Measurements from ENCODE around the gene ZNF33B. TPM values are rescaled to one million over a fixed set of nuclear protein-coding genes. Genes with fewer than 3 reads are reported as not detected.

The ZNF33B gene
- total RNA-seq, 1 experiment from 2014 or later: 21.1 TPM

DNA sequence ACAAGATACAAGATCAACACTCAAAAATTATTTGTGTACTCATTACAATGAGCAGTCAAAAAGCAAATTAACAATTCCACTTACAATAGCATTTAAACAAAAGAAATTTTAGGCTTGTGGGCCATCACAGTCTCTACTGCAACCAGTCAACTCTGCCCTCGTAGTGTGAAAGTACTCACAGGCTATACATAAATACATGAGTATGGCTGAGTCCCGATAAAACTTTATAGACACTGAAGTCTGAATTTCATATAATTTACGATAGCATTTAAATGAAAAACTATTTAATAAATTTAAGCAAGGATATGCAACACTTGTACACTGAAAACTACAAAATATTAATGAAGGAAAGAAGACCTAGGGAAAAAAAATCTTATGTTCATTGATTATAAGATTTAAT is 90.1 kb downstream of the ZNF33B start:
- POLR2A ChIA-PET: no interaction called here

GRCh38 chr10:42544945-42545344 is 93.4 kb downstream of the ZNF33B start:
- Histone ChIP-seq H2AFZ (ENCODE audit: low read depth, low read length, poor library complexity, severe bottlenecking) (no peak overlapping the region), H3K27me3 (ENCODE audit: insufficient read depth, low read length) (no peaks in the 10 kb centered on the region), H3K4me1 (ENCODE audit: control insufficient read depth in 1 of 2, insufficient read depth in 2 of 2, low read length in 2 of 2) (no peaks in the 10 kb centered on the region), H3K9me3 (ENCODE audit: control insufficient read depth in 1 of 2, insufficient read depth in 1 of 2, low read depth in 1 of 2, low read length in 2 of 2) (peaks cover 0 to 11% of the 10 kb centered on the region in 2 experiments; a peak in 1 of 4 replicates), H3K4me2 (ENCODE audit: low read length) (no peak overlapping the region), H3K79me2 (ENCODE audit: insufficient read depth, low read length) (peaks cover 6% of the 10 kb centered on the region), H3K27ac (ENCODE audit: low read depth, low read length) (no peak overlapping the region), H4K20me1 (ENCODE audit: insufficient read depth) (no peaks in the 10 kb centered on the region), H3K9me2 (ENCODE audit: insufficient read depth) (no peaks in the 10 kb centered on the region), H3K9ac (ENCODE audit: low read length) (no peak overlapping the region), H3K36me3 (ENCODE audit: control insufficient read depth in 1 of 2, insufficient read depth in 2 of 2, low read length in 2 of 2) (no peaks in the 10 kb centered on the region; a peak in 1 of 4 replicates), H3K4me3 (replicated peaks in 1 of 2; ENCODE audit: low read depth in 1 of 2, low read length in 2 of 2) (no peak overlapping the region)
- RAD21 ChIA-PET (ENCODE audit: low non-redundant PET in 1 of 2, low total read pairs in 2 of 2, uncharacterized antibody in 2 of 2, unreplicated experiment in 2 of 2): no interaction called here
- TF ChIP-seq POLR2AphosphoS5 (IDR thresholded peaks at IDR 0.05; ENCODE audit: low read depth, low read length): no peak
- no peak for TF ChIP-seq YY1 (IDR thresholded peaks at IDR 0.05; ENCODE audit: extremely low read depth, insufficient replicate concordance, low read depth, low read length)
- intact Hi-C loops (cut with micrococcal nuclease): loop anchor here (10.0 kb wide), 1 partner anchor 190 kb away; no protein-coding TSS in a partner anchor
- POLR2A ChIA-PET: no interaction called here
- CTCF ChIA-PET: no interaction called here
- DNase-seq (ENCODE audit: low read depth, low spot score) (no peak), ATAC-seq (no peak)
- no TSS peak for BruUV-seq (replicated peaks)

More for the DNA sequence above, 90.1 kb downstream of the ZNF33B start:
- H2AFZ ChIP-seq (ENCODE audit: low read depth, low read length, poor library complexity, severe bottlenecking): no peak overlapping the region
- no peaks in the 10 kb centered on the region for H4K20me1 ChIP-seq (ENCODE audit: insufficient read depth)
- DNase-seq (ENCODE audit: low read depth, low spot score) (no peak), ATAC-seq (no peak)
- H3K27ac ChIP-seq (ENCODE audit: low read depth, low read length): no peak overlapping the region
- CTCF ChIA-PET: no interaction called here
- no peak overlapping the region for H3K9ac ChIP-seq (ENCODE audit: low read length)
- BruUV-seq (replicated peaks): no TSS peak
- RAD21 ChIA-PET (ENCODE audit: low non-redundant PET in 1 of 2, low total read pairs in 2 of 2, uncharacterized antibody in 2 of 2, unreplicated experiment in 2 of 2): no interaction called here
- H3K9me3 ChIP-seq (ENCODE audit: control insufficient read depth in 1 of 2, insufficient read depth in 1 of 2, low read depth in 1 of 2, low read length in 2 of 2): peaks cover 0 to 3% of the 10 kb centered on the region in 2 experiments; a peak in 1 of 4 replicates
- no peaks in the 10 kb centered on the region for H3K9me2 ChIP-seq (ENCODE audit: insufficient read depth)
- intact Hi-C loops (cut with micrococcal nuclease): loop anchor here (10.0 kb wide), 1 partner anchor 187 kb away; no protein-coding TSS in a partner anchor
- no peak overlapping the region for H3K4me2 ChIP-seq (ENCODE audit: low read length)
- no peak overlapping the region for H3K4me3 ChIP-seq (replicated peaks in 1 of 2; ENCODE audit: low read depth in 1 of 2, low read length in 2 of 2)
- no peaks in the 10 kb centered on the region for H3K27me3 ChIP-seq (ENCODE audit: insufficient read depth, low read length)
- peaks cover 6% of the 10 kb centered on the region for H3K79me2 ChIP-seq (ENCODE audit: insufficient read depth, low read length)
- TF ChIP-seq, protein P1, sequence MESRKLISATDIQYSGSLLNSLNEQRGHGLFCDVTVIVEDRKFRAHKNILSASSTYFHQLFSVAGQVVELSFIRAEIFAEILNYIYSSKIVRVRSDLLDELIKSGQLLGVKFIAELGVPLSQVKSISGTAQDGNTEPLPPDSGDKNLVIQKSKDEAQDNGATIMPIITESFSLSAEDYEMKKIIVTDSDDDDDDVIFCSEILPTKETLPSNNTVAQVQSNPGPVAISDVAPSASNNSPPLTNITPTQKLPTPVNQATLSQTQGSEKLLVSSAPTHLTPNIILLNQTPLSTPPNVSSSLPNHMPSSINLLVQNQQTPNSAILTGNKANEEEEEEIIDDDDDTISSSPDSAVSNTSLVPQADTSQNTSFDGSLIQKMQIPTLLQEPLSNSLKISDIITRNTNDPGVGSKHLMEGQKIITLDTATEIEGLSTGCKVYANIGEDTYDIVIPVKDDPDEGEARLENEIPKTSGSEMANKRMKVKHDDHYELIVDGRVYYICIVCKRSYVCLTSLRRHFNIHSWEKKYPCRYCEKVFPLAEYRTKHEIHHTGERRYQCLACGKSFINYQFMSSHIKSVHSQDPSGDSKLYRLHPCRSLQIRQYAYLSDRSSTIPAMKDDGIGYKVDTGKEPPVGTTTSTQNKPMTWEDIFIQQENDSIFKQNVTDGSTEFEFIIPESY (IDR thresholded peaks at IDR 0.05; ENCODE audit: extremely low read depth, insufficient replicate concordance, low read length): no peak
- TF ChIP-seq SRF (IDR thresholded peaks at IDR 0.05; ENCODE audit: low read depth) (no peak), YY1 (IDR thresholded peaks at IDR 0.05; ENCODE audit: extremely low read depth, insufficient replicate concordance, low read depth, low read length) (no peak), SP1 (IDR thresholded peaks at IDR 0.05; ENCODE audit: low read depth) (no peak), EGR1 (IDR thresholded peaks at IDR 0.05; ENCODE audit: low read depth) (no peak), ZFX (IDR thresholded peaks at IDR 0.05) (no peak), JUND (IDR thresholded peaks at IDR 0.05) (no peak), ELF1 (IDR thresholded peaks at IDR 0.05; ENCODE audit: borderline replicate concordance, low read depth) (no peak), CEBPB (IDR thresholded peaks at IDR 0.05; ENCODE audit: low read depth) (no peak)
- no peaks in the 10 kb centered on the region for H3K36me3 ChIP-seq (ENCODE audit: control insufficient read depth in 1 of 2, insufficient read depth in 2 of 2, low read length in 2 of 2)
- peaks cover 4 to 15% of the 10 kb centered on the region in 2 experiments; a peak in 3 of 4 replicates for H3K4me1 ChIP-seq (ENCODE audit: control insufficient read depth in 1 of 2, insufficient read depth in 2 of 2, low read length in 2 of 2)

All from HCT116 (cell line).